Stimulated activated CD8-positive, alpha-beta memory T cell treated with anti-CD3 and anti-CD28 coated beads, Interleukin-4, amount 100 ng/mL, for 4 hours (primary cell): Measurements from ENCODE around the gene ANTXR1.

Experiments
- DNase-seq, 2 donors: peaks; one replicate each; pipeline ENCODE4 v3.0.0-alpha.2; 2020; ENCODE audit warnings: low read depth in 2 of 2, low spot score in 1 of 2

The ANTXR1 gene

GRCh38 chr2:69003731-69004130 lies 9.2 kb upstream of the ANTXR1 start:
- no peak for DNase-seq

GRCh38 chr2:69007169-69007568 lies 5.8 kb upstream of the ANTXR1 start:
- no peak for DNase-seq

- DNase-seq, result no peak
Measured at GRCh38 chr2:69007603-69008002, 5.4 kb upstream of the ANTXR1 start.

- DNase-seq, result no peak
Measured at GRCh38 chr2:69010437-69011194, 2.4 kb upstream of the ANTXR1 start.

DNA sequence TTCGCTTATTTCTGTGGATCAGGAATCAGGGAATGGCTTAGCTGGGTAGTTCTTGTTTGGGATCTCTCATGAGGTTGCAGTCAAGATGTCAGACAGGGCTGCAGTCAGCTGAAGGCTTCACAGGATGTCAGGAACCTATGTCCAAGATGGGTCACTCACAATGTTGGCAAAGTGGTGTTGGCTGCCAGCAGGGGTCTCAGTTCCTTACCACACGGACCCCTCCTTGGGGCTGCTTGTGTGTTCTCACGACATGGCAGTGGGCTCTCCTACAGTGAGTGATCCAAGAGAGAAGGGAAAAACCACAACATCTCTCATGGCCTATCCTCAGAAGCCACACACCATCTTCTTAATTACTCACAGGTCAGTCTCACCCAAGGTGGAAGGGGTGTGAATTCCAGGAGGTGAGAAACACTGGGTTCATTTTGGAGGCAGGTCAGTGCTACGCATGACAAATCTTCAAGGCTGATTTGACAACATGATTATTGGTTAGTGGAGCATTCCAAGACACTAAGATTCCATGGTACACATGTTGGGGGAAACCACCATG lies 1.3 kb upstream of the ANTXR1 start:
- DNase-seq, result no peak

- DNase-seq, result no peak
Measured at GRCh38 chr2:69012310-69013141, 453 bp upstream of the ANTXR1 start.

DNA sequence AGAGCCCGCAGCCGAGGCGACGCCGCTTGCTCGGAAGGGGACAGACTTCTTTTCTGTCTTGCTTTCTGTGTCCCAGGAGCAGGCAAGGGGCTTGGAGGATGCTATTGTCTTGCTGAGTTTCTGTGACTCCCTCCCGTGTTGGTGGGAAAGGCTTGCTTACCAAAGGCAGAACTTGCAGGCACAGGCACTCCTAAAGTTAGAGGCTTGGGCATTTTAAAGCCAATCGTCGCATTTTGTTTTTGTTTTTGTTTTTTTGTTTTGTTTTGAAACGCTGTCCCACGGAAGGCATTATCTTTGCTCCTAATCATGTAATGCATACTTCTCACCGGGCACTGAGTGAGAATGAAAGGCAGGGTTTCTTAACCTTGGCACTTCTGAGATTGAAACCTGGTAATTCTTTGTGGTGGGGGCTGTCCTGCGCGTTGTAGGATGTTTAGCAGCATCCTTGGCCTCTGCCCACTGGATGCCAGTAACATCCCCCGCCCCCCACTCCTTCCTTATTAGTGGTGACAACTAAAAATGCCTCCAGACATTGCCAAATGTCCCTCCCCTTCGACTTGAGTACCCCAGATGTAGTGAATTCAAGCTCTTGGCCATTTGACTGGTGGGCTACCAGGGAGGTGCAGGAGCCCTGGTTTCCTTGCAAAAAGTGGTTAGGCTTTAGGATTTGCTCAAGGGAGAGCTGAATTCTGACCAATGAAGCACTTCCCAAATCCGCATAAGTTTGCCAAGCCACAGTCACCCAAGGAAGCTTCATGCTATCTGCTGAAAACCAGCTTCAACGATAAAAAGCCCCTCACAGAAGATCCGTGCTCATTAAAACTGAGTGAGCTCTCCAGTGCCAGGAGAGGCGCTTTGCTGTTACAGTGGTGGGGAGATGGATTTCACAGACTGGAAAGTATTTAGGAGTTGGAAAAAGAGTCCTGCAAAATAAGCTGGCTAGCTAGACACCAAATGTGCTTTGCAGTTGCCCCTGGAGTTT lies 1.2 kb downstream of the ANTXR1 start:
- DNase-seq, result no peak

GRCh38 chr2:69017080-69017479 lies 4.1 kb downstream of the ANTXR1 start:
- DNase-seq, result no peak

GRCh38 chr2:69017835-69018234 lies 4.9 kb downstream of the ANTXR1 start:
- no peak for DNase-seq

DNA sequence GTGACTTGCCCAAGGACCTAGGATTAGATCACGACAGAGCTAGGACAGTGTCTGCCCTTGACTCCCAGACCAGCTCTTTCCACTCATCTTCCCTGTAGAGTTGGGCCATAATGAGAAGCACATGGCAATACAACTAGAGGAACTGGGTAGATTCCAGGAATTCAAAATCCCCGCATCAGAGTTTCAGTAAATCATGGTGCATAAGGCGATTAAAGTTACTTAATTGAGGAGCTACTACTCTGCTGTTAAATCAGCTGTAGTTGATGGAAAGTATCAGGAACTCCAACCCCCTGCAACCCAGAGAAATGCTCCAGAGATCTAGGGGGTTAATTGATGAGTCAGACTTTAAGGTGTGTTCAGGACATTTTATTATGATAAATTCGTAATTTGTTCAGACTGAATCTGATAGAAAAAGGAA lies 5.7 kb downstream of the ANTXR1 start:
- no peak for DNase-seq

GRCh38 chr2:69020496-69021426 lies 7.8 kb downstream of the ANTXR1 start:
- DNase-seq, result no peak

GRCh38 chr2:69021727-69022126 lies 8.7 kb downstream of the ANTXR1 start:
- DNase-seq, result no peak

DNA sequence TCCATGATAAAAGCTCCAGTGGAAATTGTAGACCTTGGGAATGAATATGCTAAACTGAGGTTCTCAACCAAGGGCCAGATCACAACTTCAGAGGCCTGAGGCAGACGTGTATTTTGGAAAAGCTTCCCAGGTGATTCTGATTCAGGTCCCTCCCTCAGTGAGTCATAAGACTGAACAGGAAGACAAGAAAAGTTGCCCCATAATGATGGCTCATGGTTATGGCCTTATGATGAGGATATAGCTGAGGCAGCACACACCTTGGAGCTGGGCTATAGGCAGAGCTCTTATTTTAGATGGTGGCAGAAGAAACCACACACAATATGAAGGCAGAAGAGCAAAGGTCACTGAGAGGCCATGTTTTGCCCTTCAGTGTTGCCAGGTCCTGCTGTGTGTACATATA lies 9.6 kb downstream of the ANTXR1 start:
- DNase-seq, result no peak

DNA sequence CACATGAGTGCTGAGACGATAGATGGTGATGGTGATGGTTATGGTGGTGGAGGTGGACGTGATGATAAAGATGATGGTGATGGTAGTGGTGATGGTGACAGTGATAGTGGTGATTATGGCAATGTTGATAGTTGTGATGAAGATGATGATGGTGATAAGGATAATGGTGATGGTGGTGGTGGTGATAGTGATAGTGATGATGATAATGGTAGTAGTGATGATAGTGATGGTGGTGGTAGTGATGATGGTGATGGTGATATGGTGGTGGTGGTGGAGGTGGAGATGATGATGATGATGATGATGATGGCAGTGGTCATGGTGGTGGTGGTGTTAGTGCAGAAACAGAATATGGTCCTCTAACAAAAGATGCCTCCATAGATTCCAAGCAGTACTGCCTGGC lies 10.3 kb downstream of the ANTXR1 start:
- no peak for DNase-seq

DNA sequence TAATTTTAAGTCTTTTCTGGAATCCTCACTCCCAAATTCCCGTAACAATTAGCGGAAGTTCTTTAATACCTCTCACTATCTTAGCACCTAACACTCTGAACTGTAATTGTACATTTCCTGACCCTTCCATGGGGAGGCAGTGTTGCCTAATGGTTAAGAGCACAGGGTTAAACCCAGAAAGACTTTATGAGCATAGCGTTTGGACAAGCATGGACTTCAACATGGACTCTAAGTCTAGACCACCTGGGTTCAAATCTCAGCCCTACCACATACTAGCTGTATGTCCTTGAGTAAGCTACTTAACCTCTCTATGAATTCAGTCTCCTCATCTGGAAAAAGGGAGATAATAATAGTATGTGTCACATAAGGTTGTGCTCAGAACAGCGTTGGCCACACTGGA lies 13.0 kb downstream of the ANTXR1 start:
- DNase-seq, result no peak

GRCh38 chr2:69026691-69027459 lies 13.9 kb downstream of the ANTXR1 start:
- DNase-seq, result no peak

DNA sequence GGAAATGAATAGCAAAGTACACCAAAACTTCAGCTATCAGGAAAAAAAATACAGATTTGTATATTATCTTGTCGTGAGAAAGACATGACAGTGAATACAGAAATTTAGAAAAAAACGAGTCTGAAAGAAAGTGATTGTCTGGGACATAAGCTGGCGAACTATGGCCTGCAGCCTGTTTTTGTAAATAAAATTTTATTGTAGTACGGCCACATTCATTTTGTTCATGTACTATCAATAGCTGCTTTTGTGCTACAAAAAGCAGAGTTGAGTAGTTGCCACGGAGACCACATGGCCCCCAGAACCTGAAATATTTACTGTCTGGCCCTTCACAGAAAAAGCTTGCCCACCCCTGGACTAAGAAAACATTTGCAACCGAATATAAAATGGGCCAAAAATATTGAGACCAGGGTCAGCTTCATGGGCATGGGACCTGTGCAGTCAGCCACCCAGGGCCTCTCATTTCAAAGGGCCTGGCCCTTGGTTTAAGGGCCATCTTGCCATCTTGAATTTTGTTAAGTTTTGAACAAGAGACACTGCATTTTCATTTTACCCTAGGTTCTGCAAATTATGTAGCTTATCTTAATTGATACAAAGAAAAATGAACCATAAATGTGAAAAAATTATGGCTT lies 17.9 kb downstream of the ANTXR1 start:
- no peak for DNase-seq

- no peak for DNase-seq
Measured at GRCh38 chr2:69031466-69031865, 18.5 kb downstream of the ANTXR1 start.

DNA sequence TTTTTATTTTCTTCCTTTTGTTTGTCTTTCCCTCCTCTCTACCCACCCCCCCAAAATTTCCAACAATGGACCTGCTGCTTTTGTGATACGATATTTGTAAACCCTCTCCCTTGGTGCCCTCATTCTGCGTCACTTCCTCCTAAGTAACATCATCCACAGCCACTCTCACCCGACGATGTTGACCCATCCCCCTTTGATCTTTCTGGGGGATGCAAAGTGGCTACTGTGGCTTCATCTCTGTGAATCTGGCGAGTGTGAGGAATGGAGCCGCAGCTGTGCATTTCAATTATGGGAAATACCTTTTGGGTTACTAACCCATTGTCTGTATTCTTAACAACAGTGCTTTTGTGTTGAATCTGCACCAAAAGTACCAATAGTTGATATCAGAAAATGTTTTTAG lies 19.4 kb downstream of the ANTXR1 start:
- DNase-seq, result no peak
